ENCODE measurements around the gene CLIC5. TPM values are rescaled to one million over a fixed set of nuclear protein-coding genes. Genes with fewer than 3 reads are reported as not detected.

Gene CLIC5
- 100 to 1,000 TPM in 3 of 4 donors, 10 to 100 TPM in 1; 18.6 to 197 (median 191) TPM for polyA plus RNA-seq (ENCODE audit: insufficient read length in 4 of 4)

DNA sequence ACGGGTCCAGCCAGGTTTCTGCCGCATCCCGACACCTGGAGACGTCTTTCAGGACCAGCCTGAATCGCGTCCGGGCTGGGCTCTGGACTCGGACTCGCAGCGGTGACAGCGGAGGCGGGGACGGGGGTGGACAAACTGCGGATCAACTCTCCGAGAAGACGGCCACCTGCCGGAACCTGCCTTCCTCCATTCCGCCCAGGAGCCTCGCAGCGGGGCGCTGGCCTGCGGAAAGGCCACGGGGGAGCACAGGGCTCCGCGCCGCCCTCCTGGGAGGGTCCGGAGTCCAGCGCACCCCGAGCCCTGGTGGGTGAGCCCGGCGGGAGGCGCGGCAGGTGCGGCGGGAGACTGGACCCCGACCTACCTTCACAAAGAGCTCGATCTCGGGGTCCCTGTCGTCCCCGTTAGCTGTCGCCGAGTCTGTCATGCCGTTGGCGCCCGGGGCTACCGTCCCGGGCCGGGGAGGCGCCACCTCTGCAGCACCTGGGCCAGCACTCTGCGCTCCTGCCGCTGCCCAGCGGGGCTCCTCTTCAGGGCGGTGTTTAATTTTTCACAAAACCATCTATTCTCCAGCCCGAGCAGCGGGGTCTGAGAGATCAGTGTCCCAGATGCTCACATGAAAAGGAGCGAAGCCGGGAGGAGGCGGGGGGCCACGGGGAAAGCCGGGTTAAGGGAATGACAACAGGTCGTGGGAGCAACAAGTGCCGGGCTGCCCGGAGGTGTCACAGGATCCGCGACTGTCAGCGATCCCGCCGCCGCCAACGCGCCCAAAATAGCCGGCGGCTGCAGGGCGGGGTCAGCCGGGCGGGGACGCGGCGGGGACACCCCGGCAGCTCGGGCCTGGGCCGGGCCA, at the start of gene CLIC5:
Gene CLIC5, minus strand, starts transcription at position 742 of the 850 bp plus-strand sequence. Its CDS starts 318 bp downstream, at position 424.
- DNase-seq (ENCODE audit: low read depth in 4 of 4, low spot score in 3 of 4): no peak

GRCh38 chr6:46062991-46063390, 47.3 kb upstream of the CLIC5 start:
- no peak for DNase-seq (ENCODE audit: low read depth in 4 of 4, low spot score in 3 of 4)

GRCh38 chr6:46062312-46062711, 46.7 kb upstream of the CLIC5 start:
- no peak for DNase-seq (ENCODE audit: low read depth in 4 of 4, low spot score in 3 of 4)

DNA sequence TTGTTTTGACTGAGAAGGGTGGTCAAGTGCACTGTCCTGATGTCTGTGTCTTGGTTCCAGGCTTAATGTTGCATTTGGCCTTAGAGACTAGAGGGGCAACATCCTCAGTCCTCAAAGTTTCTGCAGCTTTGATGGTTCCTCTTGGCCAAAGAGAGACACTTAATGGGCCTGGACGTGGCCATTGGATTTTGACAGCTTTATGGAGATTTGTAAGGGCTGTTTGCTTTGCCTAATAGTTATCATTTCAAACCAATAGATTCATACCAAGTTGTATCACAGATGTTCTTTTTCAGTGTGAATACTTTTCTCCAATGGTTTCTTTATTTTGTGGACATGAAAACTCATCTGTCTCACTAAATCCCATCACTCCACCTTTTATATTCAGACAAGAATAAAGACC, 45.8 kb upstream of the CLIC5 start:
- no peak for DNase-seq (ENCODE audit: low read depth in 4 of 4, low spot score in 3 of 4)

DNA sequence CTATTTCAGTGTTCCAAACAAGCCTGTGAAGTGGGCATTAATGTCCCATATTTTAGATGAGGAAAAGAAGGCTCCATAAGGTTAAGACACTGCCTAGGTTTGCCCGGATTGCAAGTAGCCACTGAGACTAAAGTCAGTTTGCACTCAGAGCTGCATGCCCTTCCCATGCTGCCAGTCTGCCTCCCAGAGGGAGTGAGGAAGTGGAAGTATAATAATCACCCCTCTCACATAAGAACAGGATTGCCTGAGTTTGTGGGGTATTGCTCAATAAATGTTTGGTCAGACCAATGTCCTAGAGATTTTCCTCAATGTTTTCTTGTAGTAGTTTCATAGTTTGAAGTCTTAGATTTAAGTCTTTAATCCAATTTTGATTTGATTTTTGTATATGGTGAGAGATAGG, 43.9 kb upstream of the CLIC5 start:
- DNase-seq (ENCODE audit: low read depth in 4 of 4, low spot score in 3 of 4): no peak

- no peak for DNase-seq (ENCODE audit: low read depth in 4 of 4, low spot score in 3 of 4)
These were observed 43.3 kb upstream of the CLIC5 start for GRCh38 chr6:46058951-46059350.

GRCh38 chr6:46057792-46058191, 42.1 kb upstream of the CLIC5 start:
- DNase-seq (ENCODE audit: low read depth in 4 of 4, low spot score in 3 of 4): no peak

DNA sequence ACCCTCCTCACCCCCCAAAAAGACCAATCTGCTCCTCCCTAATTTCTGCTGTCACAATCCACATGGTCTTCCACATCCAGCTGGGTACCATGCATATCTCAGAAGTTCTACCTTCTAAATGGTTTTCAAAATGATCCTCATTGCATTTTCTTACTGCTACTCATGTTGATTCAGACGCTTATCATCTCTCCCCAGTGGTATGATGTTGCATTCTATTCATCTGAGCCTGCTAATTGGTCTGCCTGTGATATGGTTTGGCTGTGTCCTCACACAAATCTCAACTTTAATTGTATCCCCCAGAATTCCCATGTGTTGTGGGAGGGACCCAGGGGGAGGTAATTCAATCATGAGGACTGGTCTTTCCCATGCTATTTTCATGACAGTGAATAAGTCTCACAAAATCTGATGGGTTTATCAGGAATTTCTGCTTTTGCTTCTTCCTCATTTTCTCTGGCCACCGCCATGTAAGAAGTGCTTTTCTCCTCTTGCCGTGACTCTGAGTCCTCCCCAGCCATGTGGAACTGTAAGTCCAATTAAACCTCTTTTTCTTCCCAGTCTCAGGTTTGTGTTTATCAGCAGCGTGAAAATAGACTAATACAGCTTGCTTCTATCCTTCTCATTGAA, 41.4 kb upstream of the CLIC5 start:
- DNase-seq (ENCODE audit: low read depth in 4 of 4, low spot score in 3 of 4): no peak

GRCh38 chr6:46054516-46054915, 38.9 kb upstream of the CLIC5 start:
- no peak for DNase-seq (ENCODE audit: low read depth in 4 of 4, low spot score in 3 of 4)

DNA sequence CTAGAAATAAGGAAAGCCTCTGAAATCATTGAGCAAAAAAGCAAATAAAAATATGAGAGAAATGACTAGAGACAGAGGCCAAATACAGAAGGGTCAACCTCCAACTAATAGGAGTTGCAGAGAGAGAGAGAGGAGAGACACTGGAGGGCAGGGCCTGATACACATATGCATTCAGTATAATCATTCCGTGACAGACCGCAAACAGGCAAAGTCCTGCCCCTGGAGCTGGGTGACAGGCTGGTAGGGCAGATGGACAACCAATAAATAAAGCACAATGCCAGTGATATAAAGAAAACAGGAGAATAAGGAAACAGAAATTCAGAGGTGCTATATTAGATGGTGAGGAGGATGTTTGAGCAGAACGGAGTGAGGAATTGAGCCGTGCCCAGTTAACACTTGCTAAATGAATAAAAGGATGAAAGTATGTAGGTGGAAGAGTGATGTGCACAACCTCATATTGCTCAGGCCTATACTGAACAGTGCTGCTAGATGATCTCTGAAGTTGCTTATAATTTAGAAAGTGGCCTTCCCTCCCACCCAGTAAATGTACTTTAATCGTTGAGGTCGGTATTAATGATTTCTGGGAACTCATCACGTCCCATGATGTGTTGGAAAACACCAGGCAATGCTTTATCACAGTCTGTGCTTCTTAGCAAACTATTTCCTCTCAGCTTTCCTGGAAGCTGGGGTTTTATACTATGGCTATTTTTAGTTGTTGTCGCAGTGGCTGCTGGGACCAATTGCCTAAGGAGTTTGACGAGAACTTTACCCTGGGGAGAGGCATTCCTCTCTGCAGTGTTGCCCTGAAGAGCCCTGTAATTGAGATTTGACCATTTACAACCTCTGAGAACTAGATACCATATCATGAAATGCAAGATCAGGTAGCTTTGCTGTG, 37.6 kb upstream of the CLIC5 start:
- no peak for DNase-seq (ENCODE audit: low read depth in 4 of 4, low spot score in 3 of 4)

- DNase-seq (ENCODE audit: low read depth in 4 of 4, low spot score in 3 of 4): no peak
These were observed 36.8 kb upstream of the CLIC5 start for GRCh38 chr6:46052479-46052878.

GRCh38 chr6:46051962-46052361, 36.3 kb upstream of the CLIC5 start:
- no peak for DNase-seq (ENCODE audit: low read depth in 4 of 4, low spot score in 3 of 4)

GRCh38 chr6:46050845-46051405, 35.3 kb upstream of the CLIC5 start:
- no peak for DNase-seq (ENCODE audit: low read depth in 4 of 4, low spot score in 3 of 4)

DNA sequence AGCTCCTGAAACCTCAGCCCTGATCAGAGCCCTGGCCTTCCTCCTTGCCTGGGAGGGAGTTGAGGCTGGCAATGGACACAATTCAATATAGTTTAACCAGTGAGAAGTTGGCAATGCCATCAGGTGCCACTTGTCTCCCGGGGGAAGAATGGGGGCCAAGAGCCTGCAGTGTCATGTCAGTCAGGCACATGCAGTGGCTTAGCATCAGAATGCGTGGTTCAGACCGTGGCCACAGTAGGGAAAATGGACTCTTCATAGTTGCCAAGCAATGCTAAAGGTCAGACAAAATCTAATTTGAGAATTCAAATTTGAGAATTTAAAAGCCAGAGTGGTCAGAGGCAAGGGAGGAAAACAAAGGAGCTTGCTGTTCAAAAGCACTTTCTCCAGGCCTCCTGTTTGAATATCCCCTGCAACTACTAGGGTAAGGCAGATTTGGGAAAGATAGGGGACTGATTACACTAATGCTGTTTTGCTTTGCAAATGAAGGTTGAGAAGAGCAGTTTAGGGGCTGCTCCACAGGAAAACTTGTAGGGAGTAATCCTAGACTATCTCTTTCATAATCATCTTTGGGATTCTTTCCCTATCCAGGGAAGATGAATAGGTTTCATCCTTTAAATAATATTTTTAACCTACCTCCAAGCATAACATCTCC, 33.1 kb upstream of the CLIC5 start:
- DNase-seq (ENCODE audit: low read depth in 4 of 4, low spot score in 3 of 4): no peak

DNA sequence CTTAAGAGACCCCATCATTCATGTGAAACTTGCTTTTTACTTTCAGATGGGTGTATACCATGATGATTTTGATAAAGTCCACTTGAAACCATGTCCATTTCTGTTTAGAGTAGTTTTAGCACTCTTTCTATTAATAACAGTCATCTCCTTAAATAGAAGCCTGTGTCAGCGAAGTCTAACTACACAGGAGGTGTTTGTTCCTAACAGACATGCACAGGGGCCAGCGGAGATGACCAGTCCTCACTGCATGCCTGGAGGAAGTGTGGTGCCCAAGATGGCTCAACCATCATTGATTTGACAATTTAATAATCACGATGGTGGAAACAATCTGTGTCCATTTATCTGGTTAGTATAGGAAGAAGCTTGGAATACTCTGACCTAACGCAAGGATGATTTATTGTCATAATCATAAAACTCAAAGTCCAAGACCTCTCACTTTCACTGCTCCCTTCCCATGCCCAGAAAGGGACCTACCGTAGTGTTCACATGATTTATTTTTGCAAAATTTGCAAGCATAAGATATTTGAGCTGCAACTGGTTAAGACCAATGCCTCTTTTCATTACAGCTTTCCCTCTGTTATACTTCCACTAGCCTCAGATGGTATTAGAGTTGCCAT, 31.0 kb upstream of the CLIC5 start:
- DNase-seq (ENCODE audit: low read depth in 4 of 4, low spot score in 3 of 4): no peak

- DNase-seq (ENCODE audit: low read depth in 4 of 4, low spot score in 3 of 4): no peak
These were observed 29.4 kb upstream of the CLIC5 start for GRCh38 chr6:46044881-46045617.

- DNase-seq (ENCODE audit: low read depth in 4 of 4, low spot score in 3 of 4): no peak
These were observed 26.8 kb upstream of the CLIC5 start for GRCh38 chr6:46042355-46042999.

DNA sequence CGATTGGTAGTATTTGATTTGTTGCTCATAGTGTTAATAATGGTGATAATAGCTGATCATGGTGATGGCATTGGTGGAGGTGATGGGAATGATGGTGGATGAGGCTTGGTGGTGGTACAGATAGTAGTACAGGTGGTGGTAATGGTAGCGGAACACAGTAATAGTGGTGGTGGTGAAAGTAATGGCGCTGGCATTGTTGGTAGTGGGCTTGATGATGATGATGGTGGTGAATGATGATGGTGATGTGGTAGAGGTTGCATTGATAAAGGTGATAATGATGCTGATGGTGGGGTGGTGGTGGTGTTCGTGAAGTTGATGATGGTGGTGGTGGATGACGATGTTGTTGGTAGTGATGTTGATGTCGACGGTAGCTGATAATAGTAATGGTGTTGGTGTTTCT, 24.6 kb upstream of the CLIC5 start:
- DNase-seq (ENCODE audit: low read depth in 4 of 4, low spot score in 3 of 4): no peak

GRCh38 chr6:46039646-46040045, 24.0 kb upstream of the CLIC5 start:
- no peak for DNase-seq (ENCODE audit: low read depth in 4 of 4, low spot score in 3 of 4)
